ENCODE data around the gene HMGB3. TPM values are rescaled to one million over a fixed set of nuclear protein-coding genes. Genes with fewer than 3 reads are reported as not detected.
A peak's percentile ranks its signal among the peaks of the same experiment; 100 is the strongest.

The HMGB3 gene
- total RNA-seq, 1 experiment from 2014 or later = 373 TPM

DNA sequence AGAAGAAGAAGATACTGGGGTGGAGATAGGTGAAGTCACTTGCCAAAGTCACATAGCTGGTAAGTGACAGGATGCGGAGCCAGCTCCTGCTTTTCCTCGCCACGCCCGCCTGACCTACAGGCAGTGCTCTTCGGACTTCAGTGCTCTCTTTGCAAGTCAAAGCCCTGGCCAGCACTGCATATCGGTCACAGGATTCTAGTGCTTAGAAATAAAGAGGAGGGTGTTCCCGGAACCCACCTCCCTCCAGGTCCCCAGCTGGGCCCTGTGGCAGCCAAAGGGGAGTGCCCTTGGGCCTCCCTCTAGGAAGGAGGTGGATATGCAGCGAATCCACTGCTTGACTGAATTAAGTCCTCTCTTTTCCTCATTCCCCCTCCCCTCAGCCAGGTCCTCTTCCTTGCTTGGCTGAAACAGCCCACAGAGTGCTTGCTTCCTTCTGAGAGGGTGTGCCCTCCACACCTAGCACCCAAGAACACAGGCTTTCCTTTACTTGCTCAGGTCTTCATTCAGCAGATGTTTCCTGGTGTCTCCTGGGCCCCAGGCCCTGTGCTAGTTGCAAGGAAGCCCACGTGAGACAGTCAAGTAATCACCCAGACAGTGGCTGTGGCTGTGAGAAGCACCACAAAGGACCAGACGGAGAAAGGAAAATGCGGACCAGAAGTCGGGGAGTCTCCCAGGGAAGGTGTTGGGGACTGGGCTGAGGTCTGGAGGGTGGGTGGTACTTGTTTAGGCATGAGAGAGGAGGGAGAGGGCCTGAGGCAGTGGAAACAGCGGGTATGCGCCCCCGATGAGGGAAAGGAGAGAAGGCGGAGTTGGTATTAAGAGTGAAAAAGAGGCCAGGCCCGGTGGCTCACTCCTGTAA, 14.0 kb upstream of the HMGB3 start:
- TF ChIP-seq CTCF (conservative IDR thresholded peaks at IDR 0.05) = no peak
- no peak overlapping the region for H2AK5ac ChIP-seq (ENCODE audit: insufficient read length, low read length)
- no peak overlapping the region for H3K9ac ChIP-seq (ENCODE audit: extremely low read depth, insufficient read length, low read length)
- H3K27ac ChIP-seq (ENCODE audit: insufficient read length, low read depth, low read length) = no peak overlapping the region
- H3T11ph ChIP-seq (ENCODE audit: low read length) = no peak overlapping the region
- Mint-ChIP-seq H3K36me3 (ENCODE audit: insufficient read depth in 1 of 3, low read depth in 3 of 3) (peaks cover 0 to 5% (median 3%) of the 10 kb centered on the region in 3 experiments; a peak in 4 of 7 replicates), H3K27ac (peak overlapping the region; percentile 77 to 92 (median 81); a peak in 5 of 7 replicates), H3K9me3 (peaks cover 49 to 68% of the 10 kb centered on the region in 2 experiments), H3K27me3 (ENCODE audit: low read depth) (peaks cover 7% of the 10 kb centered on the region), H3K4me3 (peak overlapping the region; percentile 1 to 4; a peak in 2 of 5 replicates), H3K4me1 (peaks cover 18 to 19% of the 10 kb centered on the region in 2 experiments)
- no peaks in the 10 kb centered on the region for H4K20me1 ChIP-seq (ENCODE audit: control insufficient read depth, insufficient read depth, insufficient read length)
- no peak overlapping the region for H3K23ac ChIP-seq (ENCODE audit: insufficient read length, low read depth, low read length)
- no peak overlapping the region for H4K91ac ChIP-seq (ENCODE audit: insufficient read length, low read depth, low read length)
- no peaks in the 10 kb centered on the region for H3K79me1 ChIP-seq (ENCODE audit: insufficient read depth, low read depth, low read length, poor library complexity, severe bottlenecking)
- H2AFZ ChIP-seq (ENCODE audit: low read length) = no peak overlapping the region
- 0 out of 2 replicates have a peak overlapping the region, but pooled peaks have one; percentile 5 for H3K14ac ChIP-seq (ENCODE audit: insufficient read depth, low read length)
- H3K23me2 ChIP-seq (ENCODE audit: insufficient read length, low read depth, low read length, poor library complexity, severe bottlenecking) = no peaks in the 10 kb centered on the region
- H3K56ac ChIP-seq (ENCODE audit: insufficient read length, low read depth, low read length) = no peak overlapping the region
- DNase-seq = peak; percentile 83
- H3K9me3 ChIP-seq (ENCODE audit: control insufficient read depth, low read depth, low read length) = no peaks in the 10 kb centered on the region
- H4K8ac ChIP-seq (replicated peaks; ENCODE audit: insufficient read length, low read depth, low read length) = no peak overlapping the region
- H2BK20ac ChIP-seq (ENCODE audit: low read depth, low read length, poor library complexity, severe bottlenecking) = no peak overlapping the region
- no CpG with 5 or more reads among the region's 17 CpGs for WGBS (ENCODE audit: extremely low coverage, insufficient read length, low lambda C conversion rate)
- no peaks in the 10 kb centered on the region; the same call in 1 of the 2 replicates for H3K4me1 ChIP-seq (ENCODE audit: insufficient read depth, low read length)
- no peaks in the 10 kb centered on the region for H3K27me3 ChIP-seq (ENCODE audit: insufficient read depth, low read length)
- no peak overlapping the region for H2BK12ac ChIP-seq (ENCODE audit: insufficient read length, low read depth, low read length)
- no peak overlapping the region for H4K5ac ChIP-seq (ENCODE audit: insufficient read length, low read depth, low read length)
- H2BK120ac ChIP-seq (ENCODE audit: low read depth, low read length, poor library complexity, severe bottlenecking) = no peak overlapping the region
- H3K18ac ChIP-seq (ENCODE audit: insufficient read length, low read depth, low read length) = peak overlapping the region; percentile 19
- H3K79me2 ChIP-seq (ENCODE audit: insufficient read depth, low read length) = no peaks in the 10 kb centered on the region
- H3K4ac ChIP-seq (ENCODE audit: low read depth, low read length) = no peak overlapping the region
- no peak overlapping the region for H2BK15ac ChIP-seq (ENCODE audit: low read depth, low read length)
- H3K4me2 ChIP-seq (ENCODE audit: insufficient read depth, insufficient read length, low read length) = no peak overlapping the region
- H2BK5ac ChIP-seq (ENCODE audit: insufficient read length, low read length) = no peak overlapping the region
